Measurements from ENCODE around the gene BARHL1. TPM values are rescaled to one million over a fixed set of nuclear protein-coding genes. Genes with fewer than 3 reads are reported as not detected.

Gene BARHL1
- total RNA-seq, 2 experiments from 2014 or later = not detected

DNA sequence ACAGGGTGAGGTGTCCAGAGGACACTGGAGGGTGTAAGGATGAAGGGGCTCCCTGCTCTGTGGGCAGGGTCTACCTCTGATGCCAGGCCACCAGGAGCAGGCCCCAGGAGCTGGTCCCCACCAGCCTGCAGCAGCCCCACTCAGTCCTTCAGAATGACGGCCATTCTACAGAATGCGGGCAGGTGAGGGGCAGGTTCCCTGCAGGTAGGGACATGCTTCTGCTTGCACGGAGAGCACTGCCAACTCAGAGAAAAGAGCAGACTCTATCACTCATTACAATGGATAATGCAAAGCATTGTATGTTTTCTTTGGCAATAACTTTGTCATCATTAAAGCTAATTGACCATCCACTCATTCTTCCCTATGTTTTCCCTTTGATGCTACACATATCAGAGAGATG, 48.4 kb downstream of the BARHL1 start:
- H3K27me3 Mint-ChIP-seq (ENCODE audit: low read depth) = no peaks in the 10 kb centered on the region
- no peak overlapping the region for H3K27ac Mint-ChIP-seq
- ChIA-PET CTCF (no interaction called here), POLR2A (no interaction called here)
- DNase-seq (no peak), ATAC-seq (no peak)
- no peaks in the 10 kb centered on the region for H3K4me1 Mint-ChIP-seq (ENCODE audit: low read depth)
- no peak overlapping the region for H3K4me3 Mint-ChIP-seq
- peaks cover 18% of the 10 kb centered on the region for H3K36me3 Mint-ChIP-seq (ENCODE audit: low read depth)
- no peaks in the 10 kb centered on the region for H3K9me3 Mint-ChIP-seq (ENCODE audit: insufficient read depth)

GRCh38 chr9:132631280-132631679, 48.9 kb downstream of the BARHL1 start:
- H3K36me3 Mint-ChIP-seq (ENCODE audit: low read depth) = peaks cover 18% of the 10 kb centered on the region
- H3K9me3 Mint-ChIP-seq (ENCODE audit: insufficient read depth) = no peaks in the 10 kb centered on the region
- H3K27ac Mint-ChIP-seq = no peak overlapping the region
- CTCF ChIA-PET = no interaction called here
- POLR2A ChIA-PET = no interaction called here
- DNase-seq (no peak), ATAC-seq (no peak)
- no peaks in the 10 kb centered on the region for H3K27me3 Mint-ChIP-seq (ENCODE audit: low read depth)
- H3K4me1 Mint-ChIP-seq (ENCODE audit: low read depth) = no peaks in the 10 kb centered on the region
- H3K4me3 Mint-ChIP-seq = no peak overlapping the region

DNA sequence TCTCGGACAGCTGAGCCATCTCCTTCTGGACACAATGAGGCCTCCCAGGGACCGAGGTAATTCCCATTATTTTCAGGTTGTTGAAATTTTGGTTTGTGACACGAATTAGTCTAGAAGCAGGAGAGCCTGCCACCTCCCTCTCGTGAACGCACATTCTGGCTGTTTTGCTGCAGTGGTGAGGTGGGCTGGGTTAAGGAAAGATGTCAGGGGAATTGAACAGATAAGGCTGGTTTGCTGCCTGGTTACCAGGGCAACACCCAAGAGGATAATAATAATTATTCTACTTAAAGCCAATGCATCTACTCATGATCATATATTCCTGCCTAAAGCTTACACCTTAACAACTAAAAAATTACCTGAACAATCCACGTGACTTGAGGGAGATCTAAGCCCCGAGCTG, 49.3 kb downstream of the BARHL1 start:
- no peaks in the 10 kb centered on the region for H3K27me3 Mint-ChIP-seq (ENCODE audit: low read depth)
- no peak overlapping the region for H3K27ac Mint-ChIP-seq
- DNase-seq = no peak
- peaks cover 14% of the 10 kb centered on the region for H3K36me3 Mint-ChIP-seq (ENCODE audit: low read depth)
- CTCF ChIA-PET = no interaction called here
- POLR2A ChIA-PET = no interaction called here
- H3K4me1 Mint-ChIP-seq (ENCODE audit: low read depth) = no peaks in the 10 kb centered on the region
- H3K9me3 Mint-ChIP-seq (ENCODE audit: insufficient read depth) = no peaks in the 10 kb centered on the region
- no peak overlapping the region for H3K4me3 Mint-ChIP-seq
- ATAC-seq = no peak

GRCh38 chr9:132632413-132633129, 50.2 kb downstream of the BARHL1 start:
- no peak overlapping the region for H3K4me3 Mint-ChIP-seq
- no peaks in the 10 kb centered on the region for H3K27me3 Mint-ChIP-seq (ENCODE audit: low read depth)
- ChIA-PET CTCF (no interaction called here), POLR2A (no interaction called here)
- DNase-seq (no peak), ATAC-seq (no peak)
- no peak overlapping the region for H3K27ac Mint-ChIP-seq
- no peaks in the 10 kb centered on the region for H3K9me3 Mint-ChIP-seq (ENCODE audit: insufficient read depth)
- no peaks in the 10 kb centered on the region for H3K4me1 Mint-ChIP-seq (ENCODE audit: low read depth)
- H3K36me3 Mint-ChIP-seq (ENCODE audit: low read depth) = peaks cover 12% of the 10 kb centered on the region

DNA sequence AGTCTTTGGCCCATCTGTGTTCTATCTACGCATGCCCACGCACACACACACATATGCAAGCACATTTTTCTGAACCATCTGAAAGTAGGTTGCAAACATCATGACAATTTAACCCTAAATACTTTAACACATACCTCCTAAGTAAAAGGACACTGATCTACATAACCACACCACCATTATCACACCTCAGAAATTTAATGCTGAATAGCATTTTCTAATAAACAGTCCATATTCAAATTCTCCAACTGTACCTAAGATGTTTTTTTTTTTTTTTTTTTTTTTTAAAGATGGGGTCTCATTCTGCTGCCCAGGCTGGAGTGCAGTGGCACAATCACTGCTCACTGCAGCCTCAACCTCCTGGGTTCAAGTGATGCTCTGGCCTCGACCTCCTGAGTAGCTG, 51.9 kb downstream of the BARHL1 start:
- POLR2A ChIA-PET = no interaction called here
- H3K27me3 Mint-ChIP-seq (ENCODE audit: low read depth) = no peaks in the 10 kb centered on the region
- CTCF ChIA-PET = no interaction called here
- H3K4me1 Mint-ChIP-seq (ENCODE audit: low read depth) = no peaks in the 10 kb centered on the region
- no peak overlapping the region for H3K27ac Mint-ChIP-seq
- no peaks in the 10 kb centered on the region for H3K9me3 Mint-ChIP-seq (ENCODE audit: insufficient read depth)
- peaks cover 15% of the 10 kb centered on the region for H3K36me3 Mint-ChIP-seq (ENCODE audit: low read depth)
- H3K4me3 Mint-ChIP-seq = no peak overlapping the region
- no peak for DNase-seq
- ATAC-seq = no peak

DNA sequence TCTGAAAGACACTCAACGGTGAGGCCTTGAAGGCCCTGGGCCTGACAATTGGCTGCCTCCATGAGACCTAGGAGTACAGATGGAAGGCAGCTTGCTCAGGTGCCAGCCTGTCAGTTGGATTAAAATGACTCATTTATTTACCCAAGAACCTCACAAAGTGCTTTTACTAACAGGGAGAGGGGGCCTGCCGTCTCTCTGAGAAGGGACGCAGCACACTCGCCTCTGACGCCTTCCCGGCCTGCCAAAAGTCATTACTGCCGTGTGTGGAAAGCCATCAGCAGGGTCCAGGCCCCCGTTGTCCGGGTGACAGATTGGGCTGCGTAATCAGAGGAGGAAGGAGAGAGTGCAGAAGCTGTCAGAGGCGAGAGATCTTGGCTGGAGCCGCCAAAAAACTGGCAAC, 54.9 kb downstream of the BARHL1 start:
- ATAC-seq (no peak), DNase-seq (no peak)
- Mint-ChIP-seq H3K36me3 (ENCODE audit: low read depth) (peaks cover 12% of the 10 kb centered on the region), H3K27ac (no peak overlapping the region), H3K4me3 (no peak overlapping the region), H3K4me1 (ENCODE audit: low read depth) (no peaks in the 10 kb centered on the region), H3K27me3 (ENCODE audit: low read depth) (no peaks in the 10 kb centered on the region), H3K9me3 (ENCODE audit: insufficient read depth) (no peaks in the 10 kb centered on the region)
- CTCF ChIA-PET = no interaction called here
- POLR2A ChIA-PET = no interaction called here

GRCh38 chr9:132637801-132638200, 55.4 kb downstream of the BARHL1 start:
- no peaks in the 10 kb centered on the region for H3K27me3 Mint-ChIP-seq (ENCODE audit: low read depth)
- H3K9me3 Mint-ChIP-seq (ENCODE audit: insufficient read depth) = no peaks in the 10 kb centered on the region
- H3K36me3 Mint-ChIP-seq (ENCODE audit: low read depth) = peaks cover 12% of the 10 kb centered on the region
- H3K27ac Mint-ChIP-seq = no peak overlapping the region
- no peak for DNase-seq
- ATAC-seq = no peak
- no peaks in the 10 kb centered on the region for H3K4me1 Mint-ChIP-seq (ENCODE audit: low read depth)
- POLR2A ChIA-PET = no interaction called here
- CTCF ChIA-PET = no interaction called here
- no peak overlapping the region for H3K4me3 Mint-ChIP-seq

GRCh38 chr9:132638240-132638639, 55.8 kb downstream of the BARHL1 start:
- H3K27me3 Mint-ChIP-seq (ENCODE audit: low read depth) = no peaks in the 10 kb centered on the region
- no peak for DNase-seq
- no peak overlapping the region for H3K27ac Mint-ChIP-seq
- no peak for ATAC-seq
- no peaks in the 10 kb centered on the region for H3K4me1 Mint-ChIP-seq (ENCODE audit: low read depth)
- POLR2A ChIA-PET = no interaction called here
- CTCF ChIA-PET = no interaction called here
- no peak overlapping the region for H3K4me3 Mint-ChIP-seq
- H3K9me3 Mint-ChIP-seq (ENCODE audit: insufficient read depth) = no peaks in the 10 kb centered on the region
- H3K36me3 Mint-ChIP-seq (ENCODE audit: low read depth) = peaks cover 12% of the 10 kb centered on the region

- H3K27me3 Mint-ChIP-seq (ENCODE audit: low read depth) = no peaks in the 10 kb centered on the region
- no peak overlapping the region for H3K27ac Mint-ChIP-seq
- no peak overlapping the region for H3K4me3 Mint-ChIP-seq
- ATAC-seq = no peak
- ChIA-PET CTCF (interaction anchor here (1.3 kb wide), 1 partner anchor 30 kb away, joined by 3 read pairs; the partner anchor contains the start of gene DDX31), POLR2A (no interaction called here)
- peaks cover 16% of the 10 kb centered on the region for H3K36me3 Mint-ChIP-seq (ENCODE audit: low read depth)
- no peak for DNase-seq
- H3K4me1 Mint-ChIP-seq (ENCODE audit: low read depth) = no peaks in the 10 kb centered on the region
- H3K9me3 Mint-ChIP-seq (ENCODE audit: insufficient read depth) = no peaks in the 10 kb centered on the region
Observed at GRCh38 chr9:132639322-132639721, 56.9 kb downstream of the BARHL1 start.

Other genes starting within 250 kb of the BARHL1 start
- gene SETX, start 227.6 kb upstream of the BARHL1 start, total RNA-seq = 10 to 100 TPM; 54.2 to 58.0 TPM
- gene TTF1, start 175.8 kb upstream of the BARHL1 start, total RNA-seq = 10 to 100 TPM; 32.3 to 35.1 TPM
- not detected for gene CFAP77, start 172.4 kb upstream of the BARHL1 start, total RNA-seq
- 10 to 100 TPM; 12.6 to 13.2 TPM for gene DDX31, start 87.4 kb downstream of the BARHL1 start, total RNA-seq
- gene GTF3C4, start 87.9 kb downstream of the BARHL1 start, total RNA-seq = 10 to 100 TPM; 12.2 to 13.0 TPM